Bronchial epithelial cell (primary cell): Measurements from ENCODE around the gene TMOD2. TPM values are rescaled to one million over a fixed set of nuclear protein-coding genes. Genes with fewer than 3 reads are reported as not detected.

Experiments used
- DNase-seq: peaks from one replicate; pipeline ENCODE4 v3.0.0-alpha.2; 2010; ENCODE audit warnings: low read depth
- FAIRE-seq: peaks from 2 replicates; lab custom pipeline; 2011; peaks lifted over from hg19 to GRCh38; lab: Jason Lieb, UNC
- H3K27me3 ChIP-seq: 2 replicates; pipeline ENCODE4 v1.5.1; 2011; ENCODE audit warnings: low read length; ENCODE audit not compliant: control insufficient read depth, insufficient read depth
- H3K36me3 ChIP-seq: 2 replicates; pipeline ENCODE4 v1.5.1; 2011; ENCODE audit warnings: low read length; ENCODE audit not compliant: control insufficient read depth, insufficient read depth
- H3K4me3 ChIP-seq: 2 replicates; pipeline ENCODE4 v1.5.1; 2011; ENCODE audit warnings: mild to moderate bottlenecking, low read depth, low read length, control low read depth
- CTCF ChIP-seq: IDR thresholded peaks from 2 replicates; pipeline ENCODE4 v1.5.1; 2011; ENCODE audit warnings: mild to moderate bottlenecking, moderate library complexity, low read length, control low read depth, inconsistent platforms; ENCODE audit not compliant: insufficient read depth, severe bottlenecking
- total RNA-seq: library from RNA; depleted of rRNA; stranded (reverse); fragments of >200 nt; gene quantifications from 2 replicates; pipeline ENCODE4 v1.2.1, GENCODE V29; 2014

Gene TMOD2
- total RNA-seq, 1 donor from 2014 or later: 2.1 TPM

DNA sequence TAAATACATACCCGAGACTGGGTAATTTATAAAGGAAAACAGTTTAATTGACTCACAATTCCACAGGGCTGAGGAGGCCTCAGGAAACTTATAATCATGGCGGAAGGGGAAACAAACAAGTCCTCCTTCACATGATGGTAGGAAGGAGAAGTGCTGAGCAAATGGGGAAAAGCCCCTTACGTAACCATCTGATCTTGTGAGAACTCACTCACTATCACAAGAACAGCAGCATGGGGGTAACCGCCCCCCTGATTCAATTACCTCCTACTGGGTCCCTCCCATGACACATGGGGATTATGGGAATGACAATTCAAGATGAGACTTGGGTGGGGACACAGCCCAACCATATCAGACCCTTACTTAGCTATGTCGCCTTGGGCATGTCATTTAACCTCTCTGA is 42.4 kb upstream of the TMOD2 start:
- no peak for TF ChIP-seq CTCF
- Histone ChIP-seq H3K36me3 (no peaks in the 10 kb centered on the region), H3K4me3 (no peak overlapping the region), H3K27me3 (peaks cover 1% of the 10 kb centered on the region)
- FAIRE-seq (no peak), DNase-seq (no peak)

DNA sequence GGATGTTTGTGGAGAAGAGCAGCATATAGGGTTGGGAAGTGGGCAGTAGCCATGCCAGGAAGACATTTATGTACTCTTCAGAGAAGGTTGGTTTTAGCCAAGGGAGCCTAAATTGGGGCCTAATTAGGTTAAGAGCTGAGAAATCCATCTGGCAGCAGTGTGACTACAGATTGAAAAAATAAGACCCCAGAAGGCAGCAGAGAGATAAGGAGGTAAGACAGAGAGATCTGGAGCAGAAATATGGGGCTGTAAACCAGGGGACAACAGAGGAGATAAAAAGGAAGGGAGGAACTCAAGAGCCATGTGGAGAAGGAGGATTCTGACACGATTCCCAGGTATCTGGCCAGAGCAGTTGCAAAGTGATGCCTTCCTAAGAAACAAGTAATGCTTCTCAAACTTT is 37.2 kb upstream of the TMOD2 start:
- Histone ChIP-seq H3K4me3 (no peak overlapping the region), H3K27me3 (no peaks in the 10 kb centered on the region), H3K36me3 (no peaks in the 10 kb centered on the region)
- FAIRE-seq (no peak), DNase-seq (no peak)
- TF ChIP-seq CTCF: no peak

- no peak for DNase-seq
- Histone ChIP-seq H3K36me3 (no peaks in the 10 kb centered on the region), H3K27me3 (no peaks in the 10 kb centered on the region), H3K4me3 (no peak overlapping the region)
- TF ChIP-seq CTCF: no peak
- no peak for FAIRE-seq
Measured at GRCh38 chr15:51714911-51715310, 36.5 kb upstream of the TMOD2 start.

GRCh38 chr15:51718219-51718618 is 33.2 kb upstream of the TMOD2 start:
- DNase-seq: no peak
- no peaks in the 10 kb centered on the region for H3K27me3 ChIP-seq
- no peaks in the 10 kb centered on the region for H3K36me3 ChIP-seq
- TF ChIP-seq CTCF: no peak
- H3K4me3 ChIP-seq: no peak overlapping the region
- FAIRE-seq: no peak

DNA sequence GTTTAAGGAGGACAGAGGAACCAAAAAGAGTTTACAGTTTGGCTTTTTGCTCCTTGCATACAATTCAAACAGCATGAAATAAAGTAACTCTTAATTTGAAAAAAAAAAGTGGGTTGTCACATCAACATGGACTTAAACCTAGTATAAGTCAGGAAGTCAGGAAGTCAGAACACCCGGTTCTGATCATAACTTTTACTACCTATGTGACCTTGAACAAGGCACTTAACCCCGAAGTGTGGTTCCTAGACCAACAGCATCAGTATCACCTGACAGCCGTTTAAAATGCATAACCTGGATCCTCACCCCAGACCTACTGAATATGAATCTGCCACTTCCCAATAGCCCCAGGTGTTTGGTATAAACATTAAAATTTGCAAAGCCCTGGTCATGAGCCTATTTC is 32.7 kb upstream of the TMOD2 start:
- FAIRE-seq: no peak
- H3K4me3 ChIP-seq: no peak overlapping the region
- no peak for TF ChIP-seq CTCF
- no peak for DNase-seq
- H3K27me3 ChIP-seq: no peaks in the 10 kb centered on the region
- H3K36me3 ChIP-seq: no peaks in the 10 kb centered on the region

GRCh38 chr15:51720201-51720995 is 31.0 kb upstream of the TMOD2 start:
- DNase-seq (no peak), FAIRE-seq (no peak)
- Histone ChIP-seq H3K36me3 (no peaks in the 10 kb centered on the region), H3K27me3 (no peaks in the 10 kb centered on the region), H3K4me3 (no peak overlapping the region)
- TF ChIP-seq CTCF: no peak
